K562 (cell line): Measurements from ENCODE around the gene APC. TPM values are rescaled to one million over a fixed set of nuclear protein-coding genes. Genes with fewer than 3 reads are reported as not detected.

ENCODE experiments used
- ARID1B ChIP-seq: fragments of 450-650 bp; IDR thresholded peaks from 2 replicates; pipeline ENCODE4 v1.6.1; 2016; ENCODE audit warnings: antibody characterized with exemption, mild to moderate bottlenecking, inconsistent platforms
- BRCA1 ChIP-seq, 2 experiments: fragments of 450-650 bp in 1 of 2; sonication (generic) in 1 of 2; formaldehyde crosslinking in 1 of 2; IDR thresholded peaks; 2 replicates each; pipeline versions ENCODE4 v1.5.0 to v1.6.1; 2017 to 2020; ENCODE audit warnings: mild to moderate bottlenecking in 1 of 2, missing genetic modification reagents in 1 of 2
- CBX5 ChIP-seq: IDR thresholded peaks from 2 replicates; pipeline ENCODE4 v1.6.1; 2014; ENCODE audit warnings: low read depth, borderline replicate concordance
- GABPB1 ChIP-seq: sonication (generic); formaldehyde crosslinking; IDR thresholded peaks from 2 replicates; pipeline ENCODE4 v1.8.0; 2022; ENCODE audit warnings: mild to moderate bottlenecking, missing genetic modification reagents
- GABPB2 ChIP-seq: fragments of 250-450 bp; sonication (Bioruptor Pico); conservative IDR thresholded peaks from 2 replicates; pipeline ENCODE4 v1.5.1; 2021; ENCODE audit warnings: mild to moderate bottlenecking
- KAT2B ChIP-seq: IDR thresholded peaks from one replicate; pipeline ENCODE4 v1.6.1; 2012; ENCODE audit warnings: low read depth, mild to moderate bottlenecking, control low read depth, inconsistent platforms, low read length, moderate library complexity
- NCOA4 ChIP-seq: fragments of 450-650 bp; IDR thresholded peaks from 2 replicates; pipeline ENCODE4 v1.6.1; 2018; ENCODE audit warnings: mild to moderate bottlenecking; ENCODE audit not compliant: partially characterized antibody
- POLR2AphosphoS5 ChIP-seq: IDR thresholded peaks from 2 replicates; pipeline ENCODE4 v1.6.1; 2011; ENCODE audit warnings: mild to moderate bottlenecking, low read depth, low read length, moderate library complexity; ENCODE audit not compliant: control insufficient read depth, insufficient read depth
- SMAD4 ChIP-seq: fragments of 250-450 bp; sonication (Bioruptor Pico); conservative IDR thresholded peaks from 2 replicates; pipeline ENCODE4 v1.8.0; 2021; ENCODE audit warnings: inconsistent platforms, mild to moderate bottlenecking, moderate library complexity
- SNIP1 ChIP-seq: fragments of 450-650 bp; IDR thresholded peaks from 2 replicates; pipeline ENCODE4 v1.7.1; 2017; ENCODE audit warnings: low read depth, mild to moderate bottlenecking
- SNRNP70 ChIP-seq: fragments of 200-400 bp; formaldehyde crosslinking; optimal IDR thresholded peaks from 2 replicates; pipeline ENCODE3; 2017; ENCODE audit warnings: low read depth, low read length
- SP2 ChIP-seq: IDR thresholded peaks from 2 replicates; pipeline ENCODE4 v1.6.1; 2011; ENCODE audit warnings: mild to moderate bottlenecking, low read depth, low read length, moderate library complexity; ENCODE audit not compliant: poor library complexity, severe bottlenecking; ENCODE audit errors: extremely low read depth
- ZNF354B ChIP-seq: fragments of 250-450 bp; sonication (Bioruptor Pico); IDR thresholded peaks from 2 replicates; pipeline ENCODE4 v1.4.0; 2020
- polyA plus RNA-seq, 8 experiments: library from polyadenylated mRNA; depleted of rRNA in 4 of 8; stranded (reverse) in 5 of 8; unstranded in 3 of 8; fragments of >200 nt; fragmentation: Nextera tagmentation in 2 of 8; fragmentation: Illumina TruSeq in 1 of 8; extraction: Ambion mirVana in 2 of 8; extraction: Trizol in 1 of 8; gene quantifications; 2 replicates each; pipeline versions ENCODE4 v1.2.1 to v1.2.3, GENCODE V29; 2011 to 2014; ENCODE audit warnings: inconsistent platforms in 1 of 8, missing spikeins in 1 of 8
- total RNA-seq, 7 experiments: library from RNA; depleted of rRNA in 6 of 7; stranded (reverse); fragments of >200 nt in 6 of 7; fragmentation: Illumina TruSeq in 2 of 7; extraction: Trizol in 2 of 7; gene quantifications; 2 replicates each; pipeline versions ENCODE4 v1.2.1 to v1.2.3, GENCODE V29; 2011 to 2021; ENCODE audit warnings: low replicate concordance in 1 of 7
- TF ChIP-seq, protein P1 (sequence below): fragments of 250-450 bp; sonication (Bioruptor Pico); IDR thresholded peaks from 2 replicates; pipeline ENCODE4 v1.5.0; 2020; ENCODE audit warnings: mild to moderate bottlenecking, borderline replicate concordance
- TF ChIP-seq, protein P2 (sequence below): sonication (generic); formaldehyde crosslinking; IDR thresholded peaks from 2 replicates; pipeline ENCODE4 v1.8.0; 2022; ENCODE audit warnings: mild to moderate bottlenecking, missing genetic modification reagents, borderline replicate concordance
- TF ChIP-seq, protein P3 (sequence below): fragments of 250-450 bp; sonication (Bioruptor Pico); IDR thresholded peaks from 2 replicates; pipeline ENCODE4 v1.5.0; 2021; ENCODE audit warnings: mild to moderate bottlenecking, borderline replicate concordance
- TF ChIP-seq, protein P4 (sequence below): fragments of 200-800 bp; sonication (Bioruptor generic); IDR thresholded peaks from 2 replicates; pipeline ENCODE4 v1.6.1; 2016; ENCODE audit warnings: missing genetic modification characterization, missing compliant biosample characterization

The APC gene
- total and polyA plus RNA-seq, 9 of the 15 experiments (the other 6 are each of a cell fraction or from before 2014, with no cell fraction given) = 5.7 to 29.5 (median 15.4) TPM

DNA sequence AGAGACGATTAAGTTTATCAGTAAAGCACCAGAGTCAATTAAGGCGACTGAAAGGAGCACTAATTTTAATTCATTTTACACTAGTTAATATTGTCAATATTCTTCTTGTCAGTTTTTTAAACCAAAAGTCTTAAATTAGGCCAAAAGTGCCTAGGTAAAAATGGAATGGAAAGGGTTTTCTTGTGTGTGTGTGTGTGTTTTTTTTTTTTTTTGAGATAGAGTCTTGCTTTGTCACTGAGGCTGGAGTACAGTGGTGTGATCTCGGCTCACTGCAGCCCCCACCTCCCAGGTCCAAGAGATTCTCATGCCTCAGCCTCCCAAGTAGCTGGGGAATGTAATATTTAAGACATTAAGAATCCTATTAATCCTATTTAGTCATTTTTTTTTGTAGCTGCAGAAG, 3.1 kb upstream of the APC start (continued):
- TF ChIP-seq, protein P1, sequence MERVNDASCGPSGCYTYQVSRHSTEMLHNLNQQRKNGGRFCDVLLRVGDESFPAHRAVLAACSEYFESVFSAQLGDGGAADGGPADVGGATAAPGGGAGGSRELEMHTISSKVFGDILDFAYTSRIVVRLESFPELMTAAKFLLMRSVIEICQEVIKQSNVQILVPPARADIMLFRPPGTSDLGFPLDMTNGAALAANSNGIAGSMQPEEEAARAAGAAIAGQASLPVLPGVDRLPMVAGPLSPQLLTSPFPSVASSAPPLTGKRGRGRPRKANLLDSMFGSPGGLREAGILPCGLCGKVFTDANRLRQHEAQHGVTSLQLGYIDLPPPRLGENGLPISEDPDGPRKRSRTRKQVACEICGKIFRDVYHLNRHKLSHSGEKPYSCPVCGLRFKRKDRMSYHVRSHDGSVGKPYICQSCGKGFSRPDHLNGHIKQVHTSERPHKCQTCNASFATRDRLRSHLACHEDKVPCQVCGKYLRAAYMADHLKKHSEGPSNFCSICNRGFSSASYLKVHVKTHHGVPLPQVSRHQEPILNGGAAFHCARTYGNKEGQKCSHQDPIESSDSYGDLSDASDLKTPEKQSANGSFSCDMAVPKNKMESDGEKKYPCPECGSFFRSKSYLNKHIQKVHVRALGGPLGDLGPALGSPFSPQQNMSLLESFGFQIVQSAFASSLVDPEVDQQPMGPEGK = no peak
- TF ChIP-seq, protein P2, sequence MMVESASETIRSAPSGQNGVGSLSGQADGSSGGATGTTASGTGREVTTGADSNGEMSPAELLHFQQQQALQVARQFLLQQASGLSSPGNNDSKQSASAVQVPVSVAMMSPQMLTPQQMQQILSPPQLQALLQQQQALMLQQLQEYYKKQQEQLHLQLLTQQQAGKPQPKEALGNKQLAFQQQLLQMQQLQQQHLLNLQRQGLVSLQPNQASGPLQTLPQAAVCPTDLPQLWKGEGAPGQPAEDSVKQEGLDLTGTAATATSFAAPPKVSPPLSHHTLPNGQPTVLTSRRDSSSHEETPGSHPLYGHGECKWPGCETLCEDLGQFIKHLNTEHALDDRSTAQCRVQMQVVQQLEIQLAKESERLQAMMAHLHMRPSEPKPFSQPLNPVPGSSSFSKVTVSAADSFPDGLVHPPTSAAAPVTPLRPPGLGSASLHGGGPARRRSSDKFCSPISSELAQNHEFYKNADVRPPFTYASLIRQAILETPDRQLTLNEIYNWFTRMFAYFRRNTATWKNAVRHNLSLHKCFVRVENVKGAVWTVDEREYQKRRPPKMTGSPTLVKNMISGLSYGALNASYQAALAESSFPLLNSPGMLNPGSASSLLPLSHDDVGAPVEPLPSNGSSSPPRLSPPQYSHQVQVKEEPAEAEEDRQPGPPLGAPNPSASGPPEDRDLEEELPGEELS (CRISPR knock-in tag) = no peak
- TF ChIP-seq SNIP1 (no peak), SP2 (no peak), POLR2AphosphoS5 (no peak), ARID1B (peak; percentile 29; the same call in 1 of the 2 replicates), BRCA1 (IDR thresholded peaks at IDR 0.05) (no peak), BRCA1 (CRISPR knock-in tag; IDR thresholded peaks at IDR 0.05) (no peak), GABPB1 (CRISPR knock-in tag) (no peak), SMAD4 (CRISPR knock-in tag) (no peak), KAT2B (no peak), CBX5 (no peak), GABPB2 (no peak), SNRNP70 (no peak), NCOA4 (peak; percentile 6), ZNF354B (CRISPR knock-in tag) (no peak)
- TF ChIP-seq, protein P3, sequence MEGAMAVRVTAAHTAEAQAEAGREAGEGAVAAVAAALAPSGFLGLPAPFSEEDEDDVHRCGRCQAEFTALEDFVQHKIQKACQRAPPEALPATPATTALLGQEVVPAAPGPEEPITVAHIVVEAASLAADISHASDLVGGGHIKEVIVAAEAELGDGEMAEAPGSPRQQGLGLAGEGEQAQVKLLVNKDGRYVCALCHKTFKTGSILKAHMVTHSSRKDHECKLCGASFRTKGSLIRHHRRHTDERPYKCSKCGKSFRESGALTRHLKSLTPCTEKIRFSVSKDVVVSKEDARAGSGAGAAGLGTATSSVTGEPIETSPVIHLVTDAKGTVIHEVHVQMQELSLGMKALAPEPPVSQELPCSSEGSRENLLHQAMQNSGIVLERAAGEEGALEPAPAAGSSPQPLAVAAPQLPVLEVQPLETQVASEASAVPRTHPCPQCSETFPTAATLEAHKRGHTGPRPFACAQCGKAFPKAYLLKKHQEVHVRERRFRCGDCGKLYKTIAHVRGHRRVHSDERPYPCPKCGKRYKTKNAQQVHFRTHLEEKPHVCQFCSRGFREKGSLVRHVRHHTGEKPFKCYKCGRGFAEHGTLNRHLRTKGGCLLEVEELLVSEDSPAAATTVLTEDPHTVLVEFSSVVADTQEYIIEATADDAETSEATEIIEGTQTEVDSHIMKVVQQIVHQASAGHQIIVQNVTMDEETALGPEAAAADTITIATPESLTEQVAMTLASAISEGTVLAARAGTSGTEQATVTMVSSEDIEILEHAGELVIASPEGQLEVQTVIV (CRISPR knock-in tag) = no peak
- TF ChIP-seq, protein P4, sequence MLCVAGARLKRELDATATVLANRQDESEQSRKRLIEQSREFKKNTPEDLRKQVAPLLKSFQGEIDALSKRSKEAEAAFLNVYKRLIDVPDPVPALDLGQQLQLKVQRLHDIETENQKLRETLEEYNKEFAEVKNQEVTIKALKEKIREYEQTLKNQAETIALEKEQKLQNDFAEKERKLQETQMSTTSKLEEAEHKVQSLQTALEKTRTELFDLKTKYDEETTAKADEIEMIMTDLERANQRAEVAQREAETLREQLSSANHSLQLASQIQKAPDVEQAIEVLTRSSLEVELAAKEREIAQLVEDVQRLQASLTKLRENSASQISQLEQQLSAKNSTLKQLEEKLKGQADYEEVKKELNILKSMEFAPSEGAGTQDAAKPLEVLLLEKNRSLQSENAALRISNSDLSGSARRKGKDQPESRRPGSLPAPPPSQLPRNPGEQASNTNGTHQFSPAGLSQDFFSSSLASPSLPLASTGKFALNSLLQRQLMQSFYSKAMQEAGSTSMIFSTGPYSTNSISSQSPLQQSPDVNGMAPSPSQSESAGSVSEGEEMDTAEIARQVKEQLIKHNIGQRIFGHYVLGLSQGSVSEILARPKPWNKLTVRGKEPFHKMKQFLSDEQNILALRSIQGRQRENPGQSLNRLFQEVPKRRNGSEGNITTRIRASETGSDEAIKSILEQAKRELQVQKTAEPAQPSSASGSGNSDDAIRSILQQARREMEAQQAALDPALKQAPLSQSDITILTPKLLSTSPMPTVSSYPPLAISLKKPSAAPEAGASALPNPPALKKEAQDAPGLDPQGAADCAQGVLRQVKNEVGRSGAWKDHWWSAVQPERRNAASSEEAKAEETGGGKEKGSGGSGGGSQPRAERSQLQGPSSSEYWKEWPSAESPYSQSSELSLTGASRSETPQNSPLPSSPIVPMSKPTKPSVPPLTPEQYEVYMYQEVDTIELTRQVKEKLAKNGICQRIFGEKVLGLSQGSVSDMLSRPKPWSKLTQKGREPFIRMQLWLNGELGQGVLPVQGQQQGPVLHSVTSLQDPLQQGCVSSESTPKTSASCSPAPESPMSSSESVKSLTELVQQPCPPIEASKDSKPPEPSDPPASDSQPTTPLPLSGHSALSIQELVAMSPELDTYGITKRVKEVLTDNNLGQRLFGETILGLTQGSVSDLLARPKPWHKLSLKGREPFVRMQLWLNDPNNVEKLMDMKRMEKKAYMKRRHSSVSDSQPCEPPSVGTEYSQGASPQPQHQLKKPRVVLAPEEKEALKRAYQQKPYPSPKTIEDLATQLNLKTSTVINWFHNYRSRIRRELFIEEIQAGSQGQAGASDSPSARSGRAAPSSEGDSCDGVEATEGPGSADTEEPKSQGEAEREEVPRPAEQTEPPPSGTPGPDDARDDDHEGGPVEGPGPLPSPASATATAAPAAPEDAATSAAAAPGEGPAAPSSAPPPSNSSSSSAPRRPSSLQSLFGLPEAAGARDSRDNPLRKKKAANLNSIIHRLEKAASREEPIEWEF (CRISPR knock-in tag) = no peak
